HepG2 (cell line): ENCODE measurements around the gene DNAJA2. TPM values are rescaled to one million over a fixed set of nuclear protein-coding genes. Genes with fewer than 3 reads are reported as not detected.
A peak's percentile ranks its signal among the peaks of the same experiment; 100 is the strongest.

Source experiments
- ATF7-NPFF ChIP-seq: sonication (generic); formaldehyde crosslinking; IDR thresholded peaks from 2 replicates; pipeline ENCODE4 v1.8.1; 2023; ENCODE audit warnings: mild to moderate bottlenecking, low read depth, missing genetic modification reagents, moderate library complexity
- CENPT ChIP-seq: sonication (generic); formaldehyde crosslinking; IDR thresholded peaks from 2 replicates; pipeline ENCODE4 v1.8.0; 2022; ENCODE audit warnings: low read depth, mild to moderate bottlenecking, moderate library complexity, missing genetic modification reagents
- CERS6 ChIP-seq: sonication (generic); formaldehyde crosslinking; IDR thresholded peaks from 2 replicates; pipeline ENCODE4 v1.5.0; 2020; ENCODE audit warnings: missing genetic modification reagents
- E2F5 ChIP-seq: sonication (generic); formaldehyde crosslinking; conservative IDR thresholded peaks from 2 replicates; pipeline ENCODE4 v1.4.0; 2020; ENCODE audit warnings: missing genetic modification reagents
- GABPB1 ChIP-seq: IDR thresholded peaks from 2 replicates; pipeline ENCODE4 v1.6.1; 2016; ENCODE audit warnings: mild to moderate bottlenecking, missing genetic modification reagents, moderate library complexity, missing compliant biosample characterization
- GMEB2 ChIP-seq: IDR thresholded peaks from 2 replicates; pipeline ENCODE4 v1.6.1; 2016; ENCODE audit warnings: missing biosample characterization, missing genetic modification reagents, low read depth
- GTF2F1 ChIP-seq: fragments of 150-350 bp; IDR thresholded peaks from 2 replicates; pipeline ENCODE4 v1.6.1; 2014; ENCODE audit warnings: low read length
- HNRNPLL ChIP-seq: fragments of 200-400 bp; formaldehyde crosslinking; IDR thresholded peaks from 2 replicates; pipeline ENCODE4 v1.6.1; 2017; ENCODE audit warnings: mild to moderate bottlenecking, low read depth, low read length; ENCODE audit not compliant: poor library complexity, severe bottlenecking
- HOXD1 ChIP-seq: sonication (generic); formaldehyde crosslinking; IDR thresholded peaks from 2 replicates; pipeline ENCODE4 v1.5.0; 2020; ENCODE audit warnings: missing genetic modification reagents
- MAFF ChIP-seq: IDR thresholded peaks from 2 replicates; pipeline ENCODE4 v1.6.1; 2011; ENCODE audit warnings: low read depth, low read length, improper control_type of control experiment
- MIXL1 ChIP-seq: IDR thresholded peaks from 2 replicates; pipeline ENCODE4 v1.6.1; 2016
- SKIL ChIP-seq: sonication (generic); formaldehyde crosslinking; IDR thresholded peaks from 2 replicates; pipeline ENCODE4 v1.8.0; 2022; ENCODE audit warnings: missing genetic modification reagents, mild to moderate bottlenecking, moderate library complexity, borderline replicate concordance
- XRCC5 ChIP-seq: fragments of 200-400 bp; formaldehyde crosslinking; optimal IDR thresholded peaks from 2 replicates; pipeline ENCODE3; 2017; ENCODE audit warnings: mild to moderate bottlenecking, low read length
- ZFP36 ChIP-seq: fragments of 150-350 bp; IDR thresholded peaks from 2 replicates; pipeline ENCODE4 v1.6.1; 2018; ENCODE audit warnings: borderline replicate concordance, low read length, low read depth; ENCODE audit not compliant: partially characterized antibody
- ZNF10 ChIP-seq: sonication (generic); formaldehyde crosslinking; IDR thresholded peaks from 2 replicates; pipeline ENCODE4 v1.4.0; 2020; ENCODE audit warnings: mild to moderate bottlenecking, low read depth, missing genetic modification reagents, borderline replicate concordance
- ZNF280B ChIP-seq: sonication (generic); formaldehyde crosslinking; IDR thresholded peaks from 2 replicates; pipeline ENCODE4 v1.5.0; 2020; ENCODE audit warnings: missing genetic modification reagents, mild to moderate bottlenecking, borderline replicate concordance
- ZNF292 ChIP-seq: sonication (generic); formaldehyde crosslinking; IDR thresholded peaks from 2 replicates; pipeline ENCODE4 v1.8.1; 2022; ENCODE audit warnings: mild to moderate bottlenecking, low read depth, missing genetic modification reagents, borderline replicate concordance
- ZNF431 ChIP-seq: sonication (generic); formaldehyde crosslinking; IDR thresholded peaks from 2 replicates; pipeline ENCODE4 v1.9.0; 2022; ENCODE audit warnings: missing genetic modification reagents, low read depth, mild to moderate bottlenecking, borderline replicate concordance
- ZNF570 ChIP-seq: sonication (generic); formaldehyde crosslinking; IDR thresholded peaks from 2 replicates; pipeline ENCODE4 v1.4.0; 2020; ENCODE audit warnings: mild to moderate bottlenecking, missing genetic modification reagents, borderline replicate concordance
- ZNF878 ChIP-seq: sonication (generic); formaldehyde crosslinking; IDR thresholded peaks from 2 replicates; pipeline ENCODE4 v1.8.1; 2023; ENCODE audit warnings: mild to moderate bottlenecking, missing genetic modification reagents, moderate library complexity
- ZSCAN9 ChIP-seq: IDR thresholded peaks from 2 replicates; pipeline ENCODE4 v1.6.1; 2016; ENCODE audit warnings: borderline replicate concordance
- polyA plus RNA-seq, 8 experiments: library from polyadenylated mRNA; depleted of rRNA in 3 of 8; stranded (reverse) in 7 of 8; unstranded in 1 of 8; fragments of >200 nt; fragmentation: Illumina TruSeq in 4 of 8; extraction: Trizol in 4 of 8; gene quantifications; 2 replicates each; pipeline versions ENCODE4 v1.2.1 to v1.2.3, GENCODE V29; 2011 to 2016; ENCODE audit warnings: low read depth in 4 of 8, missing spikeins in 1 of 8, mixed read lengths in 1 of 8; ENCODE audit not compliant: insufficient read depth in 1 of 8
- total RNA-seq, 5 experiments: library from RNA; depleted of rRNA; stranded (reverse); fragments of >200 nt; fragmentation: Illumina TruSeq; extraction: Trizol; gene quantifications; 2 replicates each; pipeline ENCODE4 v1.2.3, GENCODE V29; 2016; ENCODE audit warnings: low read depth in 1 of 5

Gene DNAJA2
- total and polyA plus RNA-seq, 2 of the 13 experiments (the other 11 are each of a cell fraction or from before 2014, with no cell fraction given), result 25.4 to 176 TPM

- TF ChIP-seq ZNF570 (CRISPR knock-in tag) (no peak), ZNF280B (peak; percentile 68; the same call in 1 of the 2 replicates), ZNF878 (CRISPR knock-in tag) (no peak), GABPB1 (CRISPR knock-in tag) (peak; percentile 46; the same call in 1 of the 2 replicates), XRCC5 (no peak), GMEB2 (no peak), HOXD1 (CRISPR knock-in tag) (no peak), SKIL (no peak), MIXL1 (CRISPR knock-in tag) (no peak), GTF2F1 (no peak), CERS6 (CRISPR knock-in tag) (no peak), ZFP36 (no peak), ZNF292 (CRISPR knock-in tag) (0 out of 2 replicates have a peak, but pooled peaks have one; percentile 16), ZNF431 (CRISPR knock-in tag) (no peak), ATF7-NPFF (CRISPR knock-in tag) (no peak), CENPT (CRISPR knock-in tag) (no peak; the same call in 1 of the 2 replicates), ZNF10 (CRISPR knock-in tag) (no peak), MAFF (no peak), ZSCAN9 (CRISPR knock-in tag) (no peak), HNRNPLL (no peak), E2F5 (no peak)
These were observed 18.5 kb upstream of the DNAJA2 start (continued) for GRCh38 chr16:46991729-46992704.
